HEK293T (cell line): ENCODE measurements around the gene MAPT.

Experiments used
- ARNT ChIP-seq: fragments of 450-650 bp; IDR thresholded peaks from 2 replicates; pipeline ENCODE4 v1.6.1; 2017; ENCODE audit warnings: mild to moderate bottlenecking
- FOXK2 ChIP-seq: fragments of 450-650 bp; IDR thresholded peaks from 2 replicates; pipeline ENCODE4 v1.6.1; 2016; ENCODE audit warnings: mild to moderate bottlenecking
- HDGF ChIP-seq: fragments of 450-650 bp; IDR thresholded peaks from 2 replicates; pipeline ENCODE4 v1.6.1; 2017; ENCODE audit warnings: antibody characterized with exemption, borderline replicate concordance
- L3MBTL2 ChIP-seq: fragments of 450-650 bp; conservative IDR thresholded peaks from 2 replicates; pipeline ENCODE4 v1.6.1; 2016; ENCODE audit warnings: mild to moderate bottlenecking
- SP1 ChIP-seq: fragments of 450-650 bp; IDR thresholded peaks from 2 replicates; pipeline ENCODE4 v1.6.1; 2017
- ZNF384 ChIP-seq: fragments of 450-650 bp; IDR thresholded peaks from 2 replicates; pipeline ENCODE4 v1.6.1; 2016

GRCh38 chr17:45877467-45877866, 16.9 kb upstream of the MAPT start:
- no peak for TF ChIP-seq FOXK2
- TF ChIP-seq ARNT = no peak
- no peak for TF ChIP-seq SP1
- TF ChIP-seq HDGF = no peak
- no peak for TF ChIP-seq ZNF384
- TF ChIP-seq L3MBTL2 = no peak
